ENCODE measurements around the gene RELB.

GRCh38 chr19:45078390-45079062 is 77.3 kb downstream of the RELB start:
- no peak for TF ChIP-seq EZH2 (IDR thresholded peaks at IDR 0.05; ENCODE audit: low read length, missing control alignments)
- TF ChIP-seq, protein P1, sequence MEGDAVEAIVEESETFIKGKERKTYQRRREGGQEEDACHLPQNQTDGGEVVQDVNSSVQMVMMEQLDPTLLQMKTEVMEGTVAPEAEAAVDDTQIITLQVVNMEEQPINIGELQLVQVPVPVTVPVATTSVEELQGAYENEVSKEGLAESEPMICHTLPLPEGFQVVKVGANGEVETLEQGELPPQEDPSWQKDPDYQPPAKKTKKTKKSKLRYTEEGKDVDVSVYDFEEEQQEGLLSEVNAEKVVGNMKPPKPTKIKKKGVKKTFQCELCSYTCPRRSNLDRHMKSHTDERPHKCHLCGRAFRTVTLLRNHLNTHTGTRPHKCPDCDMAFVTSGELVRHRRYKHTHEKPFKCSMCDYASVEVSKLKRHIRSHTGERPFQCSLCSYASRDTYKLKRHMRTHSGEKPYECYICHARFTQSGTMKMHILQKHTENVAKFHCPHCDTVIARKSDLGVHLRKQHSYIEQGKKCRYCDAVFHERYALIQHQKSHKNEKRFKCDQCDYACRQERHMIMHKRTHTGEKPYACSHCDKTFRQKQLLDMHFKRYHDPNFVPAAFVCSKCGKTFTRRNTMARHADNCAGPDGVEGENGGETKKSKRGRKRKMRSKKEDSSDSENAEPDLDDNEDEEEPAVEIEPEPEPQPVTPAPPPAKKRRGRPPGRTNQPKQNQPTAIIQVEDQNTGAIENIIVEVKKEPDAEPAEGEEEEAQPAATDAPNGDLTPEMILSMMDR (conservative IDR thresholded peaks at IDR 0.05 in 1 of 2, IDR thresholded peaks at IDR 0.05 in 1 of 2; ENCODE audit: low read depth in 1 of 2, low read length in 2 of 2) = no peak
